GM12864 (cell line): Measurements from ENCODE around the gene TMEM30A.

Source experiments
- DNase-seq: peaks from one replicate; pipeline ENCODE4 v3.0.0-alpha.2; 2011; ENCODE audit warnings: low read depth
- H3K4me3 ChIP-seq: 2 replicates; pipeline ENCODE4 v1.5.1; 2011; ENCODE audit warnings: mild to moderate bottlenecking, low read depth, low read length, control low read depth
- TF ChIP-seq, protein P1 (sequence below): IDR thresholded peaks from 2 replicates; pipeline ENCODE4 v1.5.1; 2011; ENCODE audit warnings: low read depth, mild to moderate bottlenecking, moderate library complexity, low read length, control low read depth, inconsistent platforms; ENCODE audit errors: missing control alignments

The TMEM30A gene

DNA sequence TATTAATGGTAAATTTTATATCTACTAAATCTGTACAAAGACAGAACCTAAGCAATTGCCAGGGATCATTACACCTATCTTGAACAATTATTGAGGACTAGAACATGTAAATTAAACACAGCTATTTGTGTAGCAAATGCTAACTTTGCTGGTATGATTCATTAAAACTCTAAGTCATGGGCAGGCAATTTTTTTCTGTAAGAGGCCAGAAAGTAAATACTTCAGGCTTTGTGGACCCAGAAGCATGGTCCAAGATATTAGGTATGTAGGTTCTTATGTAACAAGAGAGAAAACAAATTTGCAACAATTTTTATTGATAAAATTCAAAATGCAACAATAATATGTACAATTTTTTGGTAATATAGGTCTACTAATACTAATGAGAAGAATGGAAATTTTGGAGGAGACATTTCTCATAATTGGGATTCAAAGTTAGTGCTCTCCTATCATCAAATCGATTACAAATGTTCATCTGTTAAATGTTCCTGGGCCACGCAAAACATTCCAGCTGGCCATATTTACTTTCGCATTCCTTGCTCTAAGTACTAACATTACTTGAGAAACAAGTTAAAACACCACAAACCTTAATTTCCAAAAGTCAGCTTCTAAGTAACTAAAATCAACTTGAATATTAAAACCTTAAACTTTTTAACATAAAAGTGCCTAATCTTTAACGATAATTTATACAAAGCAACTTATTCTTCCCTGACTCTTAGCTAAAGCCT, 4.3 kb downstream of the TMEM30A start:
- TF ChIP-seq, protein P1, sequence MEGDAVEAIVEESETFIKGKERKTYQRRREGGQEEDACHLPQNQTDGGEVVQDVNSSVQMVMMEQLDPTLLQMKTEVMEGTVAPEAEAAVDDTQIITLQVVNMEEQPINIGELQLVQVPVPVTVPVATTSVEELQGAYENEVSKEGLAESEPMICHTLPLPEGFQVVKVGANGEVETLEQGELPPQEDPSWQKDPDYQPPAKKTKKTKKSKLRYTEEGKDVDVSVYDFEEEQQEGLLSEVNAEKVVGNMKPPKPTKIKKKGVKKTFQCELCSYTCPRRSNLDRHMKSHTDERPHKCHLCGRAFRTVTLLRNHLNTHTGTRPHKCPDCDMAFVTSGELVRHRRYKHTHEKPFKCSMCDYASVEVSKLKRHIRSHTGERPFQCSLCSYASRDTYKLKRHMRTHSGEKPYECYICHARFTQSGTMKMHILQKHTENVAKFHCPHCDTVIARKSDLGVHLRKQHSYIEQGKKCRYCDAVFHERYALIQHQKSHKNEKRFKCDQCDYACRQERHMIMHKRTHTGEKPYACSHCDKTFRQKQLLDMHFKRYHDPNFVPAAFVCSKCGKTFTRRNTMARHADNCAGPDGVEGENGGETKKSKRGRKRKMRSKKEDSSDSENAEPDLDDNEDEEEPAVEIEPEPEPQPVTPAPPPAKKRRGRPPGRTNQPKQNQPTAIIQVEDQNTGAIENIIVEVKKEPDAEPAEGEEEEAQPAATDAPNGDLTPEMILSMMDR, result no peak
- no peak overlapping the region for H3K4me3 ChIP-seq
- DNase-seq, result no peak

DNA sequence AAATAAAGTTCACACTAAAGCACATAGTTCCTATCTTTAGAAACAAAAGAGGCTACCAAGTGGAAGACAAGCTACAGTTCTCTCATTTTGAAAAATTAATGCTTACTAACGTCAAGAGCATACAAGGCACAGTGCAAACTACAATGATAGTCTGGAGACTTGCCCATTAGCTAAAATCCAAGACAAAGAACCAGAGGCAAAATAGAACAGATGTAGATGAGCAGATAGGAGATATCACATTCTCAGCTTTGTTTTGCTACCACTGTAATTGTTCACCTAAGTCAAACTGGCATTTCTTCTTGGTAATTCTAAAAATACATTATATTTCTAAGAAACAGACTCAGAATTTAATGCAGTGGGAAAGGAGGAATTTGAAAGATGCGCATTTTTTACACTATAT, 5.2 kb downstream of the TMEM30A start:
- TF ChIP-seq, protein P1, result no peak
- no peak for DNase-seq
- H3K4me3 ChIP-seq, result no peak overlapping the region

DNA sequence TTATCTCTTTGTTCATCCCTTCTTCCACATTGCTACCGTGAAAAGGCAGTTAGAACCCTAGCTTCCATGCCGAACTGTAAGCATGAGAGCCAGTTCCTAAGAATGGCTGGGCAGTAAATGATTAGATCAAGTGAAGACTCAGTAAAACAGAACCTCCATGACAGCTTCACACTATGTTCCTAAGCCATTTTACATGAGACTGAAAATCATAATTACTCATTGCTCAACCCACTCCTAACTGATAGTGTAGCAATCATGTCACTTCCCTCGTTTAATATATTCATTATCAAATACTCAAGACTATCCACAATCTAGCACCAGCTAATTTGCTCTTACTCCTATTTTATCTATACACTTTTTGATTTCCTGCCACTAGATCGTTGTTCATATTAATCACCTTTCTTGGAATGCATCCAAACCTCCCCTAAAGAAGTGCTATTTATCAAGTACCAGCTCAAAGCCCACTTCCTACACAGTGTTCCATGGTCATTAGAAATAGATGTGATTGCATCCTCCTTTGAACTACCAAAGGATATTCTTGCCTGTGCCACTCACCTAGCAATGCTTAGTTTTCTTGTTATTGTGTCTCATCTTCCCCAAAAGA, 6.0 kb downstream of the TMEM30A start:
- TF ChIP-seq, protein P1, result no peak
- no peak for DNase-seq
- H3K4me3 ChIP-seq, result no peak overlapping the region

DNA sequence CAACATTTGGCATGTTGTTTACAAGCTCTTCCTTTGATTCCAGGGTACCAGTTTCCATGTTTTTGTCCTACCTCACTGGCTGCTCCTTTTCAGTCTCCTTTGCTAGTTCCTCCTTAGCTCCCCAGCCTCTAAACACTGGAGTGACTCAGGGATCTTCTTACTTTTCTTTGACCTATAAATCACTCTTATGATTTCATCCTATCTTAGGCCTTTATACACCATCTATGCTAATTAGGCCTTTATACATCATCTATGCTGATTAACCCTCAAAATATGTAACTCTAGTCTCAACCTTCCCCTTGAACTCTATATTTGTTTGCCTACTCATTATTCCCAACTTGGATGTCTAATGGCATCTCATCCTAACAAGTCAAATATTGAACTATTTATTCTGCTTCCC, 9.5 kb downstream of the TMEM30A start:
- no peak overlapping the region for H3K4me3 ChIP-seq
- TF ChIP-seq, protein P1, result no peak
- DNase-seq, result no peak

DNA sequence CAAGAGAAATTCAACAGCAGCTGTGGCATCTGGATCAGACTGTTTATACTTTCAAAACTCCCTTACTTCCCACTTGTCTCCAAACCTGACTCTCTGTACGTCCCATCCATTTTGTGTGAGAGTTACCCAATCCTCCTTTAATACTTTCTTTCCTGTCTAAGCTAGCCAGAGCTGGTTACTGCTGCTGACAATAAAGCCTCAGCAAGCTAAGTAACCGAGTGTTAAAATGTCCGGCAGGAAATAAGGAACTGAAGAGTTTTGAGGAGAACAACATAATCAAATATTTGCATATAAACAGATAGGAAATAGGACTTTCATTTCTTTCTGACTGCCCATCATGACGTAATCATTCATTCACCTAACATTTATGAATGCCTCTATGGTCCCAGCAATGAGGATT, 11.6 kb downstream of the TMEM30A start:
- no peak overlapping the region for H3K4me3 ChIP-seq
- DNase-seq, result no peak
- TF ChIP-seq, protein P1, result no peak

DNA sequence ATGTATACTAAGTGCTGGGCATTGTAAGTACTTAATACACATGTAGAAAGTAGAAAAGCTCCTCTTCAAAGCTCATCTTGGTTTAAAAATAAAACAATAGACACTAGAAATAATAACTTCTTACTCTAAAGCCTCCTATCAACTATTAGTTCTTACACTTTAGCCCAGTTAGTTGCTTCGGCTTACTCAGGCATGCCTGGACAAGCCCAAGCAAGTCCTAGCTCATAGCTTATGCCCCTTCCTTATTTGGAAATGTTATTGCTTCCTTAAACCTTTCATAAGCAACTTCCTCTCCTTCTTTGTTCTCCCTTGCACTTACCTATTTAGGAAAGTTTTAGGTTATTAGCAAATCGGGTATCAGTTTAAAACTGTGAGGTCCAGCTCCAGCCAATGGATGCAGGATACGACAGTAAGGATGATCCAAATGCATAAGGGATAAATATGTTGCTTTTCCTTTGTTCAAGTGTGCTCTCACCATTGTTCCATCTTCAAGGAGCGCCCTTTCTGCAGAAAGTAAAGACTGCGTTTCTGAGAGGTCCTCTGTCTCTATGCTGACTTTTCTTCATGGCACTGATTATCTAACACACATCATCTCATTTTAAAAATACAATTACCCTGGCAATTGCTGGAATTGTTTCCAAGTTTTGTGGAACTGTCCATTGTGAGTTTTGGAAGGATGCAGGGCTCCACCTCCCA, 12.3 kb downstream of the TMEM30A start:
- TF ChIP-seq, protein P1, result no peak
- DNase-seq, result no peak
- no peak overlapping the region for H3K4me3 ChIP-seq

DNA sequence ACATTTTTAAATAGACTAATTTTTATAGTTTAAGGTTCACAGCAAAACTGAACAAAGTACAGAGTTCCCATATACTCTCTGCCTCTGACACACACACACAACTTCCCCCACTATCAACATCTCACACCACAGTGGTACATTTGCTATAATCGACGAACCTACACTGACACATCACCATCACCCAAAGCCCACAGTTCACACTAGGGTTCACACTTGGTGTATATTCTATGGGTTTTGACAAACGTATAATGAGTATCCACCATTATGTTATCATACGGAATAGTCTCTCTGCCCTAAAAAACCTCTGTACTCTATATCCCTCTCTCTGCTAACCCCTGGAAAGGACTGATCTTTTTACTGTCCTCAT, 15.6 kb downstream of the TMEM30A start:
- DNase-seq, result no peak
- TF ChIP-seq, protein P1, result no peak
- no peak overlapping the region for H3K4me3 ChIP-seq
